GM21786 (cell line): ENCODE data around the gene MMP28.

ENCODE experiments used
- ATAC-seq: cut with Tn5 transposase; IDR thresholded peaks from one replicate; pipeline ENCODE4 v1.9.1; 2021; ENCODE audit not compliant: unreplicated experiment

MMP28 gene

GRCh38 chr17:35726953-35727460, 68.4 kb downstream of the MMP28 start:
- ATAC-seq, result no peak

- no peak for ATAC-seq
These were observed 69.1 kb downstream of the MMP28 start for GRCh38 chr17:35726127-35726952.

GRCh38 chr17:35725802-35726126, 69.7 kb downstream of the MMP28 start:
- ATAC-seq, result no peak

GRCh38 chr17:35725058-35725457, 70.4 kb downstream of the MMP28 start:
- ATAC-seq, result no peak

- ATAC-seq, result no peak
These were observed 71.7 kb downstream of the MMP28 start for GRCh38 chr17:35723735-35724134.

- ATAC-seq, result no peak
These were observed 78.0 kb downstream of the MMP28 start for GRCh38 chr17:35717475-35717874.

GRCh38 chr17:35716897-35717465, 78.5 kb downstream of the MMP28 start:
- ATAC-seq, result no peak

GRCh38 chr17:35716173-35716572, 79.3 kb downstream of the MMP28 start:
- ATAC-seq, result no peak
